Fibroblast of skin of left biceps (primary cell): ENCODE data around the gene CRYBG3.
"Not testable (repeated sequence)": the region's sequence is repeated elsewhere in the genome, so short reads cannot be mapped to it uniquely, and the experiment has no call there.

Experiments
- DNase-seq, 2 experiments: peaks; one replicate each; pipeline ENCODE4 v3.0.0-alpha.2; 2013; ENCODE audit warnings: low read depth in 2 of 2

The CRYBG3 gene

DNA sequence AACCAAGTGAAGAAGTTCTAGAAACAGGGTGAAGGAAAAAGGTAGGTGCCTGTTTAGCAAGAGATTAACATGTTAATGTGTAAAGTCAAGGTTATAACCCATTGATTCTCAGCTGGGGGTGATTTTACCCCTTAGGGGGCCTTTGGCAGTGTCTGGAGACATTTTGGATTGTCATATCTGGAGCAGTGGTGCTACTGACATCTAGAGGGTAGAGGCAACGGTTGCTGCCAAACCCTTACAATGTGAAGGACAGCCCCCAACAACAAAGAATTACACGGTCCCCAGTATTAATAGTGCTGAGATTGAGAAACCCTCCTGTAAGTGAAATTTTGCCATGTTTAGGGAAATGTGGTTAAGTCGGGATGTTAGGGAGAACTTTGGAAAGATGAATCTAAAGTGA is 74.7 kb downstream of the CRYBG3 start:
- DNase-seq, result no peak

DNA sequence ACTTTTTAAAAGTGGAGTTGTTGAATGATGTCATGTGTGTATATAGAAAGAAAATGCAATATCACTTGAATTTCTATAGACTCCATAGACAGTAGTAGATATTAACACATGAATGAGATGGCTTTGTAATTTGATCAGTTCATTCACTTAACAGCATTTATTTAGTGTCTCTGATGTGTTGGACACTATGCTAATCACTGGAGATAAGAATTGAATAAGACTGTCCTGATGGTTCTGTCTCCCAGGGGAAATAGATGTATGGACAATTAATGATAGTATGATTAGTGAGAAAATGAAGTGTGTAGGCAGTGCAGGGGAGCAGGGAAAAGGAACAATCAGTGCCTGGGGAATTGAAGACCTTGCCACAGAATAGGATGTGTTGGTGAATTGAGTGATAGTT is 77.5 kb downstream of the CRYBG3 start:
- no peak for DNase-seq

DNA sequence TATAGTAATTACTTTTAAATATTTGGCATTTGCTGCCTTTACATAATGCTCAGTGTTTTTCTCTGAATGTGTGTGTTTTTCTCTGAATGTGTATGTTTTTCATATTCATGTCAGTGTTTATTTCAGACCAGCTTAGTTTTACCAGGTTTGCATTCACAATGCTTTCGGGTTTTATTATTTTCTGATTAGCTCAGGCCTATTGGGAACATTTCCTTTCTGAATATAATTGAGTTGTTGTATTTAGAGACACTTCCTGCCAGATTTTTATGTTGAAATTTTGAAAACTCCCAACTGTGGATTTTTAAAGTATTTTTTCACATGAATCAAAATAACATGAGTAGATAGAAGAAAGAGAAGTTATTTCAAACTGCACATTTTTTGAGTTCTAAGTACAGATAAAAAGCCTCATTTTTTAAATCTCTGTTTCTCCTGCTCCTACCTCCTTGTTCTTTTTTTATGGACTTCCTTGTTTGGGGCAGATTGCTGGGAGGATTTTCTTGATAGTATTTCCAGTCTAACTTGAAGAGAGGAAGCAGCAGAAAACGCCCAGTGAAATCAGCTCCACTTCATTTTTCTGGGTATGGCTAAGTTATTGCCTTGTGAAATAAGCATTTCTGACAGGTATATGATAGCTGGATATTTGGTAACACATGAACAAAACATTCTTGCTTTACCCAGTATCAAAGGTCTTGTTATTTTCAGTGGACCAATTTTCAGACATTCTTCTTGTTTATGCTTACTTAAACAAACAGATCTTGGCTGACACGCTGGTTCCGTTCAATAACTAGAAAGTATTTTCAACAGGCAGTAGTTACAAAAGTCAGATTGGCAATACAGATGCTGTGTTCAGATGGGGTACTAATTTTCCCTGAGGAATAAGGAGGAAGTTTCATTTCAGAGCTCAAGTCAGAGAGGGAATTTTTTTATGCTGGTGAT is 79.8 kb downstream of the CRYBG3 start:
- DNase-seq, result no peak

DNA sequence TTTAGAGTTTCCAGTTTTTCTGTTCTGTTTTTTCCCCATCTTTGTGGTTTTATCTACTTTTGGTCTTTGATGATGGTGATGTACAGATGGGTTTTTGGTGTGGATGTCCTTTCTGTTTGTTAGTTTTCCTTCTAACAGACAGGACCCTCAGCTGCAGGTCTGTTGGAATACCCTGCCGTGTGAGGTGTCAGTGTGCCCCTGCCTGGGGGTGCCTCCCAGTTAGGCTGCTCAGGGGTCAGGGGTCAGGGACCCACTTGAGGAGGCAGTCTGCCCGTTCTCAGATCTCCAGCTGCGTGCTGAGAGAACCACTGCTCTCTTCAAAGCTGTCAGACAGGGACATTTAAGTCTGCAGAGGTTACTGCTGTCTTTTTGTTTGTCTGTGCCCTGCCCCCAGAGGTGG is 88.0 kb downstream of the CRYBG3 start:
- DNase-seq, result not testable (repeated sequence)

DNA sequence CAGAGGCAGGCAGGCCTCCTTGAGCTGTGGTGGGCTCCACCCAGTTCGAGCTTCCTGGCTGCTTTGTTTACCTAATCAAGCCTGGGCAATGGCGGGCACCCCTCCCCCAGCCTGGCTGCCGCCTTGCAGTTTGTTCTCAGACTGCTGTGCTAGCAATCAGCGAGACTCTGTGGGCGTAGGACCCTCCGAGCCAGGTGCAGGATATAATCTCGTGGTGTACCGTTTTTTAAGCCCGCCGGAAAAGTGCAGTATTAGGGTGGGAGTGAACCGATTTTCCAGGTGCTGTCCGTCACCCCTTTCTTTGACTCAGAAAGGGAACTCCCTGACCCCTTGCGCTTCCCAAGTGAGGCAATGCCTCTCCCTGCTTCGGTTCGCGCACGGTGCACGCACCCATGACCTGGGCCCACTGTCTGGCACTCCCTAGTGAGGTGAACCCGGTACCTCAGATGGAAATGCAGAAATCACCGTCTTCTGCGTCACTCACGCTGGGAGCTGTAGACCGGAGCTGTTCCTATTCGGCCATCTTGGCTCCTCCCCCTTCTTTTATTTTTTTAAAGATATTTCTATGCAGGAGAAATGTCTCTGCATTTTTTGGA is 88.5 kb downstream of the CRYBG3 start:
- not testable (repeated sequence) for DNase-seq

DNA sequence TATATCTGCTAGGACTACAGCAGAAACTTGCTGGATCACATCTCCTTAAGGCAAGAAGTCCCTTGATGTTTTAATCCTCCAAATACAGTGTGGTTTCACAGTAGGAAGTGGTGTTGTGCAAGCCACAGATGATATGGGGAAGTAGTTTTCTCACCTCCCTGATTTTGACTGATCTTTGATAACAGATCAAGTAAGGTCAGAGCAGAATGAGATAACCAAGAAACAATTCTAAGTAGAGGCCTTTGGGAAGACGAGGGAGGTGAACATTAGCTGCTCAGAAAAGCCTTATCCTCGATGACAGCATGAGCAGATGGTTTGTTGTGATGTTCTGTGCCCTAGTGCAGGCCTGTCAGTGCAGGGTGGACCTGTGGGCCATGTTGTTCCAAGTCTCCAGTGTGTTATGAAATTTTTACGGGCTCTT is 89.1 kb downstream of the CRYBG3 start:
- DNase-seq, result no peak

DNA sequence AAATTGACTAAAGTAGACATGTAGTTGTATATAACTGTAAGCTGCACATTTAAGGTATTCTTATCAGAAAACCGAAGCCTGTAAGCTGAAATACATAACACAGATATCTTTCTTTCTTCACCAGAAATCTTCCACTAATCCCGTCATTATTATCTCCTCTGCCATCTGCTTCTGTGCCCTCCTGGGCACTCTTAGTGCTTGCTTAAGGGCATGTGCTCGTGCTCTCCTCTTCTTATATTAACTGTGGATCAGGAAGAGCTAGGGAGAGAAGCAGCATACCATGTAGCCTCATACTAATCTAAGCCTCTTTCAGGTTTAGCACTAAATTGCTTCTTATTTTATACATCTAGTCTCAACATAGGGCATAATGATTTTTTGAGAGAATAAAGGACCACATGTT is 89.6 kb downstream of the CRYBG3 start:
- no peak for DNase-seq

DNA sequence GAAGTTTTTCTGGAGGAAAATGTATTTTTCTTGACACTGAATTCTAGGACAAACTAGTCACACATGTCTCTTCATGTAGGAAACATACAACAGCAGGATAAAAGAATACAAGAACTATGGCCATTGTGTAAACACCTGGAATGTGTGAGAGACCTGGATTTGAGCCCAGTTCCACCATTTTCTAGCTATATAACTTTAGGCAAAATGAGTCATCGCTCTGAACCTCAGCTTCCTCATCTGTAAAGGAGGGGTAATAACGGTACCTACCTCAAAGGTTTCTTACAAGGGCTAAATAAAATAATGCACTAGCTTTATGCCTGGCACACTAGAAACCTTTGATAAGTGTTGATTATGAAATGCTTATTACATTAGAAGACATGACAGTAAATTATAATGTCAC is 92.6 kb downstream of the CRYBG3 start:
- no peak for DNase-seq

DNA sequence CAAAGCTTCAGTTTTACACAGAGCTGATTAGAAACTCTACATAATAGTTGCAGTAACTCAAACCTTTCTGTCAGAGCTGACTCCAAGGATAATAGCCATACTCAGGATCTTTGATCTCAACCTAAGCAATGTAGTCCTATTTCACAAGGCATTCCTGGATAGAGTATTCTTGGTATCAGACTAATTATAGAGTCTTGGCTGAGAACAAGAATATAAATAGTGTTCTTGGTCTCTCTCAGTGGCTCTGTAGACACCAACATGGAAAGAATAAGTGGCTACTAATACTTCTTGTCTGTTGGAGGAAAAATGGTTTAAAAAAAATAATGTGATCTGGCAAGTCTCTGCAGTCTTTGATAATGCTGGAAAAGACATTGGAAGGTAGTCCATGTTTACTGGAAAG is 94.8 kb downstream of the CRYBG3 start:
- DNase-seq, result no peak

DNA sequence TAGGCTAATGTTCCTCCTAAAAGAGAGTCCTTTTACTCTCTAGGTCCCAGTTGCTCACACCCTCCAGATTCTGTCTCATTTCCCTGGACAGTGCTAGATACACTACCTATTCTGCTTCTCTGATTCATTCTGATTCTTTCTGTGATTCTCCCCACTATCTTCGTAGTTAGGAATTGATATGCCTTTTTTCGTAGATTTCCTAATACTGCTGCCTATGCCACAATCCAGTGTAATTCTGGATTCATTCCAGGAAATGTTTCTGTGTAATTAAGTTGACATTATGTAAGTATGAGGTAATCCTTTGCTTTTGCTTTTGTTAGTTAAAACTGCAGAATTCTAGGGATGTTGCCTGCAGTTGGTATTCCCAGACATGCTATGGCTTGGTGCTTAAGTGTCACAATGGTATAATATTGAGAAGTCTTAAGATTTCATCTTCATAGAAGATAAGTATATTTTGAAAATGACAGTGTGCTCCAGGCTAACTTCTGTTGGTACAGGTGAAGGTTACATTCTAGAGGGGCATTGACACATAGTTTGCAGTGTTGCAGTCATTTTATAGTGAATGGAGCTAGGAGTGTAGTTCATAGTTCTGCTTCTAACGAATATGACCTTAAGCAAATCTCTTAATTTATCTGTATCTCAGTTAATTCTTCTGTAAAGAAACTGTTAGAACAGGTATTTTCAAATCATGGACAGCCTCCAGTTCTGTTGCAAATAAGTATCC is 96.2 kb downstream of the CRYBG3 start:
- DNase-seq, result no peak

DNA sequence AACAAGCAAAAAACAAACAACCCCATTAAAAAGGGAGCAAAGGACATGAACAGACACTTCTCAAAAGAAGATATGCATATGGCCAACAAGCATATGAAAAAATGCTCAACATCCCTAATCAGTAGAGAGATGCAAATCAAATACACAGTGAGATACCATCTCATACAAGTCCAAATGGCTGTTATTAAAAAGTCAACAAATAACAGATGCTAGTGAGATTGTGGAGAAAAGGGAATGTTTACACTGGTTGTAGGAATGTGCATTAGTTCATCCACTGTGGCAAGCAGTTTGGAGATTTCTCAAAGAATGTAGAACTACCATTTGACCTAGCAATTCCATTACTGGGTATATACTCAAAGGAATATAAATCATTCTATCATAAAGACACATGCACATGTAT is 105.9 kb downstream of the CRYBG3 start:
- DNase-seq, result peak; percentile 15 to 24

DNA sequence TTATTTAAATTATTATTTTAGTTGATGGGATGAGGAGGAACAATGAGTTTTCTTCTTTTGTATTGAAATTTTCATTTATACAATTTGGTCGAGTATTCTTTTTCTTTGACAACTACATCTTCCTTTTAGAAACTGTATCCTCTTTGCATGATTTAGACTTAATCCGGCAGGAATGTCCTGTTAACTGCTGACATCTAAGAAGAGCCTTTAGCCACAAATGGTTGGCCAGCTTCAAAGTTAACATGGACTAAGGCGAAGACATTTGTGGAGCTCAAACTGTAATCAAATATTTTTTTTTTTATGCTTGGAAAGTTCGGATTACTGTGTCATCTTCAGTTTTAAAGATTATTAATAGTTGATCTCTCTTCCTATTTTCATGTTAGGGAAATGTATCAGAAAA is 107.2 kb downstream of the CRYBG3 start:
- DNase-seq, result no peak

DNA sequence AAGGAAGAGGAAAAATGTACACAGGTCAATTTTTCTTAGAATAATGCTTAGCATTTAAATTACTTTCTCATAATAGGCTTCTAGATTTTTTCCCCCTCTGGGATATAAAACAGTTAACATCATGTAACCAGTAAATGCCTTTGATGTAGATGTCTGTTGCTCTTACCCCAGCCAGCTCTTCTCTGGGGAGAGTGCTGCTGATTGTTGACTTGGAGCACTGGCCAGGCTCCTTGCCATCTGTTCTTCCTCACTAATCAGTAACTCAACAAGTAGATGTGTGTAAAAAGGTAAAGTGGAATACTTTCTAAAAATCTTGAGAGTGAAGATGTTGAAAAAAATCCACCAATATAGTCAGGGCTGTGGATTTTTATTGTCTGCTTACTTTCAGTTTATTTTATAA is 108.2 kb downstream of the CRYBG3 start:
- no peak for DNase-seq

DNA sequence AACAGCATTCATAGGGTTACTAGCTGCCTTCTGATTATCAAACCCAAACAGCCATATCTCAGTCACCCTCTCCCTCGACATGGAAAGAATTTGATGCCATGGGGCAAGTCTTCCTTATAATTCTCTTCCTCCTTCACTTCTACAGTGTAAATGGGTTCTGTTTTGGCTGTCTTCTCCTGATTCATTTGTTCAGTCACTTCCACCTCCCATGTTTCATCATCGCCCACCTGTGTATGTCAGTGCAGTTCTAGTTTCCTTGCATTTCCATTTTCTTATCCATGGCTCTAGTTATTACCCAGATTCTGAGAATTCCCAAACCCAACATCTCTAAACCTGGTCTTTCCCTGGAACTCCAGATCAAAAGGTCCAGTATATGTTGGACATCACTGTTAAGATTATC is 109.4 kb downstream of the CRYBG3 start:
- DNase-seq, result no peak

DNA sequence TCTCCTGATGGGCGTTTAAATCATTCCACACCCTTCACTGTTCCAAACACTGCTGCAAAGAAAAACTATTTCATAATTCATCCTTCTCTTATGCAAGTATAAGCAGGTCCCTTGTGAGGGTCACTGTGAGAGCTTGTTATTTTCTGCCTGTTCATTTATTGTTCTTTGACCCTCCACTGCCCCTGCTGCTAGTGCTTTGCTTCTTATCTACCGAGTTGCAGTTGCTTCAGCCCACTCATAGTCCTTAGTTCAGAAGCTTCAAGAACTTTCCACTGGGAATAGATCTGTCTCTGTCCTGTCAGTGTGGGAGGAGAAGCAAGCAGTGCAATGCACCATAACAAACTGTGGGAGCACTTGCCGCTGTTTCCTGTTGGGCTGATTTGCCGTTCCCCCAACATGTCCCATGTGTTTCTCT is 110.6 kb downstream of the CRYBG3 start:
- DNase-seq, result no peak

DNA sequence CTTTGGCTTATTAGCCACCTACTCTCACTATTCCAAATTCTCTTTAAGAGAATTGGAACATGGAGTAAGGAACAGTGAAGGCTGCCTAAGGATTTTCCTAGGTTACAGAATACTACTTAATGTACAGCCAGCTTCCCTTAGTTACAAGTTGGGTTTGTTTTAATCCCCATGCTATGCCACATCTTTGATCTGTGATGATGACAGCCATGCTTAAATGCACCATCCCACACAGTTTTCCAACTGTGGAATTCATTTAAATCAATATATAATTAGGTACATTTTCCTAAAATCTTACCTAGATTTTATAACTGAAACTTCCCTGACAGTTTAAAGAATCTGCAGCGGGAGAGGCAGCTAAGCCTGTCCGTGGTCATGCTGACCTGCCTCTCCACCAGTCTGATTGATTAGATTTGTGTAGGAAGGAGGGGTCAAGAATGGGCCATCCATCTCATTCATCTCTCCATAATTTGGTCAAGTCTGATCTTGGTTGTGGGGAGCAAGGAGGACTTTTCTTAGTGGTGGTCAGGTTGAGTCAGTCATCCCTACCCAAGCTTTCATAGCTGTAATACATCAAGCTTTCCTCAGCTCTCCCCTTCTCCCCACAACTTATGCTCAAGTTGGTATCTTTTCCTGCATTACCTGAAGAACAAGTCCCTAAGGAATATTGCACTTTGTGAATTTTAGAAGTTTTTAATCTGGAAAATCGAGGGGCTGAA is 113.3 kb downstream of the CRYBG3 start:
- no peak for DNase-seq

DNA sequence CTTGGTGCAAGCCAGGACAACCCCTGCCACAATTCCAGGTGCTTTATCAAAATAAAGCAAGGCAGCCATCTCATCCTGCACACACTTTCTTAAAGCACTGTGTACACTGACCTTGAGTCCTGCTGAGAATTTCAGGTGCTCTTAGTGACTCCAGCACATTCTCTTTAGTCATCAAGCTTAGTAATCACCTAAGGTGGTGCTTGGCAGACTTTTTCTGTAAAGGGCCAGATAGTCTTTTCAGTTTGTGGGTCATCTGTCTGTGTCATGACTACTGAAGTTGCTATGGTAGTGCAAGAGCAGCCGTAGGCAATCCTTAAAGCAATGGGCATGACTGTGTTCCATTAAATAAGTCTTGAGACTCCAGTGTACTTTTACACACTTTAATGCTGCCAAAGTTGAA is 114.0 kb downstream of the CRYBG3 start:
- DNase-seq, result no peak

DNA sequence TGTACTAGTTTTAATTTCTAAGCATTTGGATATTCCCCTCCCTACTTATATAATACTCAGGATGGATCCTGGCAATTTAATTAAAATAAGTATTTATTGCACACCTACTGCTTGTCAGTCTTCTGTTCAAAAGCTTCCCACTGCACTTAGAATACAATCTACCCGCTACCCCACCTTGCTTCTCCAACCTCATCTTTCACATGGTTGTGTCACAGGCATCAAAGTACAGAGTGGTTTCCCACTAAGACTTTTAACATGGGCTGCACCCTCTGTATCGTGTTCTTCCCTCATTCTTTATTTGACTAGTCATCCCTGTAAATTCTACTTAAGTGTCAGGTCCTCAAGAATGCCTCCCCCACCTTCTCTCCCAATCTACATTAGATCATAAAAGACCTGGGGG is 115.4 kb downstream of the CRYBG3 start:
- no peak for DNase-seq

DNA sequence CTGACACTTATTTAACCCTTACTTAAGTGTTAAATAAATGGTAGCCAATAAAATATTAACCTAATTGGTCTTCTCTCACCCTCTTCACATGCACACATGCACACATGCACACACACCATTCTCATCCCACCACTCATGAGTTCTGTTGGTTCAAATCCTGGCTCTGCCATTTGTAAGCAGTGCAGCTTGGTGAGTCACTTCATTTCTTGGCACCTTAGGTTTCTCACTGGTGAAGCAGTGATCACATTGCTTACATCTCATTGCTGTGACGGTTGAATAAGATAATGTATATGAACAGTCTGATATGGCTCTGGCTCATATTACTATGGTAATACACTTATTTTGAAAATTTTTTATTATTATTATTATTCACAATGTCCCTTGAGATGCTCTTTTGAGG is 116.6 kb downstream of the CRYBG3 start:
- no peak for DNase-seq

DNA sequence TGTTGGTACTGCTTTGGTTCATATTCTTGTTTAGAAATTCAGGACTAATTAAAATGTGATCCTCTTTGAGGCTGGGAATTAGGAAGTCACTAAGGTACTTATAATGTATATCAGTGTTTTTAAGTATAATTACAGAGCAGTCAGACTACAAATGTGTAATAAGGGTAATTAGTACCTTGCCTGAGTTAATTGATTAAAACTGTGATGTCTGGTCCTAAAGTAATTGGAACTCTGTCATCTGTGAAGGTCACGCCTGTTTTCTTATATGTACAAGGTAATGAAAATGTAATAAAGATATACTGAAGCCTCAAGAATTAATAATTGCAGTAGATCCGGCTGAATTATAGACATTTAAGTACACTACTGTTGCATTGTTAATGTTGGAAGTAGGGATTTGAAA is 117.6 kb downstream of the CRYBG3 start:
- DNase-seq, result no peak

DNA sequence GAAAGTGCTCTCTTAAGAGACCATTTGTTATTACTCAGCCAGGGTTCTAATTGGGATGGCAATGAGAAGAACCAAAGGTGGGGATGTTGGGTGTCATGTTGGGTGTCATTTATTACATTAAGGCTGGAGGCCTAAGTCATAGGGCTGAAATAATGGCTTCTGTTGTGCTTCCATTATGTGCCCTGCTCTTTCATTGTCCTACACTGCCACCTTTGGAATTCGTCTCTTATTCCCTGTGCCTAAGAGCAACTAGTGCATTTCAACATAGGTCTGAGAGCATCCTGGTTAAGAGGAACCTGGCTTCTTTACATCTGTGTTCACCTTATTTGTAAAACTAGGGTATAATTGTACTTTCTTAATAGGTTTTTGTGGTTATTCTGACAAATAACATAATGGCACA is 118.2 kb downstream of the CRYBG3 start:
- no peak for DNase-seq
